HG03432 (cell line): Measurements from ENCODE around the gene LEMD2.

Experiments
- ATAC-seq: cut with Tn5 transposase; IDR thresholded peaks from one replicate; pipeline ENCODE4 v1.9.1; 2021; ENCODE audit warnings: mild to moderate bottlenecking, moderate library complexity; ENCODE audit not compliant: unreplicated experiment

Gene LEMD2

GRCh38 chr6:33742837-33743236 lies 46.1 kb downstream of the LEMD2 start:
- no peak for ATAC-seq

GRCh38 chr6:33742092-33742491 lies 46.8 kb downstream of the LEMD2 start:
- ATAC-seq: no peak

GRCh38 chr6:33740794-33741193 lies 48.1 kb downstream of the LEMD2 start:
- ATAC-seq: no peak

- ATAC-seq: no peak
These were observed 48.7 kb downstream of the LEMD2 start for GRCh38 chr6:33740204-33740608.

GRCh38 chr6:33739571-33739970 lies 49.4 kb downstream of the LEMD2 start:
- no peak for ATAC-seq

GRCh38 chr6:33738879-33739278 lies 50.1 kb downstream of the LEMD2 start:
- ATAC-seq: no peak

GRCh38 chr6:33738153-33738552 lies 50.8 kb downstream of the LEMD2 start:
- no peak for ATAC-seq

- no peak for ATAC-seq
These were observed 51.5 kb downstream of the LEMD2 start for GRCh38 chr6:33737267-33738026.

- no peak for ATAC-seq
These were observed 53.7 kb downstream of the LEMD2 start for GRCh38 chr6:33735216-33735615.

- ATAC-seq: no peak
These were observed 55.3 kb downstream of the LEMD2 start for GRCh38 chr6:33733709-33734007.

- ATAC-seq: no peak
These were observed 55.9 kb downstream of the LEMD2 start for GRCh38 chr6:33732817-33733708.

GRCh38 chr6:33732385-33732784 lies 56.5 kb downstream of the LEMD2 start:
- ATAC-seq: no peak

- no peak for ATAC-seq
These were observed 57.1 kb downstream of the LEMD2 start for GRCh38 chr6:33731751-33732282.

GRCh38 chr6:33731035-33731434 lies 57.9 kb downstream of the LEMD2 start:
- ATAC-seq: no peak

- no peak for ATAC-seq
These were observed 58.3 kb downstream of the LEMD2 start for GRCh38 chr6:33730611-33731010.

- no peak for ATAC-seq
These were observed 59.9 kb downstream of the LEMD2 start for GRCh38 chr6:33729059-33729458.

GRCh38 chr6:33728438-33728837 lies 60.5 kb downstream of the LEMD2 start:
- no peak for ATAC-seq

GRCh38 chr6:33727932-33728331 lies 61.0 kb downstream of the LEMD2 start:
- ATAC-seq: no peak

GRCh38 chr6:33727126-33727525 lies 61.8 kb downstream of the LEMD2 start:
- ATAC-seq: no peak

- ATAC-seq: no peak
These were observed 62.2 kb downstream of the LEMD2 start for GRCh38 chr6:33726696-33727095.

- ATAC-seq: no peak
These were observed 62.8 kb downstream of the LEMD2 start for GRCh38 chr6:33725891-33726673.
